ENCODE measurements around the gene RAB41. TPM values are rescaled to one million over a fixed set of nuclear protein-coding genes. Genes with fewer than 3 reads are reported as not detected.

RAB41 gene
- total and polyA plus RNA-seq, 2 donors (not counting 1 experiment from before 2014, with no cell fraction given), result not detected

GRCh38 chrX:70279081-70279480, 2.9 kb upstream of the RAB41 start:
- H3K36me3 ChIP-seq (ENCODE audit: control insufficient read depth, insufficient read depth, low read length), result no peaks in the 10 kb centered on the region
- H3K9ac ChIP-seq (ENCODE audit: insufficient read depth, low read length), result no peak overlapping the region
- no peaks in the 10 kb centered on the region for H3K4me1 ChIP-seq (ENCODE audit: control insufficient read depth, extremely low read depth, insufficient read depth, low read length)
- H3K4me2 ChIP-seq (ENCODE audit: extremely low read depth, insufficient read depth, low read length), result no peak overlapping the region
- H4K20me1 ChIP-seq (ENCODE audit: control insufficient read depth, extremely low read depth, insufficient read depth, low read length), result no peaks in the 10 kb centered on the region
- H3K9me3 ChIP-seq (ENCODE audit: control insufficient read depth, insufficient read depth, low read depth, low read length), result no peaks in the 10 kb centered on the region
- no peak overlapping the region for H3K27ac ChIP-seq (ENCODE audit: insufficient read depth, low read length)
- no peaks in the 10 kb centered on the region for H3K79me2 ChIP-seq (ENCODE audit: control insufficient read depth, insufficient read depth, low read length)
- no peaks in the 10 kb centered on the region for H3K27me3 ChIP-seq (ENCODE audit: control insufficient read depth, insufficient read depth, low read length)
- H3K4me3 ChIP-seq (replicated peaks in 1 of 4; ENCODE audit: control extremely low read depth in 1 of 4, insufficient read depth in 1 of 4, low read depth in 3 of 4, low read length in 4 of 4), result no peak overlapping the region
- DNase-seq (ENCODE audit: low read depth in 2 of 2), result no peak
- H2AFZ ChIP-seq (ENCODE audit: low read length), result no peak overlapping the region
- TF ChIP-seq EZH2 (IDR thresholded peaks at IDR 0.05; ENCODE audit: low read length, missing control alignments) (no peak), CTCF (conservative IDR thresholded peaks at IDR 0.05 in 1 of 2, IDR thresholded peaks at IDR 0.05 in 1 of 2; ENCODE audit: low read depth in 1 of 2, low read length in 2 of 2) (no peak)

GRCh38 chrX:70280573-70280972, 1.4 kb upstream of the RAB41 start:
- H3K79me2 ChIP-seq (ENCODE audit: control insufficient read depth, insufficient read depth, low read length), result no peaks in the 10 kb centered on the region
- H3K36me3 ChIP-seq (ENCODE audit: control insufficient read depth, insufficient read depth, low read length), result no peaks in the 10 kb centered on the region
- no peaks in the 10 kb centered on the region for H4K20me1 ChIP-seq (ENCODE audit: control insufficient read depth, extremely low read depth, insufficient read depth, low read length)
- no peak for DNase-seq (ENCODE audit: low read depth in 2 of 2)
- no peak overlapping the region for H3K4me3 ChIP-seq (replicated peaks in 1 of 4; ENCODE audit: control extremely low read depth in 1 of 4, insufficient read depth in 1 of 4, low read depth in 3 of 4, low read length in 4 of 4)
- H3K27ac ChIP-seq (ENCODE audit: insufficient read depth, low read length), result no peak overlapping the region
- no peak overlapping the region for H3K9ac ChIP-seq (ENCODE audit: insufficient read depth, low read length)
- no peak overlapping the region for H2AFZ ChIP-seq (ENCODE audit: low read length)
- H3K4me2 ChIP-seq (ENCODE audit: extremely low read depth, insufficient read depth, low read length), result no peak overlapping the region
- no peaks in the 10 kb centered on the region for H3K4me1 ChIP-seq (ENCODE audit: control insufficient read depth, extremely low read depth, insufficient read depth, low read length)
- no peaks in the 10 kb centered on the region for H3K27me3 ChIP-seq (ENCODE audit: control insufficient read depth, insufficient read depth, low read length)
- H3K9me3 ChIP-seq (ENCODE audit: control insufficient read depth, insufficient read depth, low read depth, low read length), result no peaks in the 10 kb centered on the region
- no peak for TF ChIP-seq EZH2 (IDR thresholded peaks at IDR 0.05; ENCODE audit: low read length, missing control alignments)
- TF ChIP-seq CTCF (conservative IDR thresholded peaks at IDR 0.05 in 1 of 2, IDR thresholded peaks at IDR 0.05 in 1 of 2; ENCODE audit: low read depth in 1 of 2, low read length in 2 of 2), result no peak

- peak overlapping the region; percentile 53 for H3K9ac ChIP-seq (ENCODE audit: insufficient read depth, low read length)
- H3K4me3 ChIP-seq (replicated peaks in 1 of 4; ENCODE audit: control extremely low read depth in 1 of 4, insufficient read depth in 1 of 4, low read depth in 3 of 4, low read length in 4 of 4), result peak overlapping the region; percentile 62 to 89 (median 73)
- TF ChIP-seq CTCF (conservative IDR thresholded peaks at IDR 0.05 in 1 of 2, IDR thresholded peaks at IDR 0.05 in 1 of 2; ENCODE audit: low read depth in 1 of 2, low read length in 2 of 2) (no peak), EZH2 (IDR thresholded peaks at IDR 0.05; ENCODE audit: low read length, missing control alignments) (no peak)
- peak in 1 of 2 donors; percentile 18 for DNase-seq (ENCODE audit: low read depth in 2 of 2)
- peak overlapping the region; percentile 80 for H2AFZ ChIP-seq (ENCODE audit: low read length)
- peak overlapping the region; percentile 74 for H3K27ac ChIP-seq (ENCODE audit: insufficient read depth, low read length)
- no peaks in the 10 kb centered on the region for H4K20me1 ChIP-seq (ENCODE audit: control insufficient read depth, extremely low read depth, insufficient read depth, low read length)
- H3K9me3 ChIP-seq (ENCODE audit: control insufficient read depth, insufficient read depth, low read depth, low read length), result no peaks in the 10 kb centered on the region
- peaks cover 3% of the 10 kb centered on the region for H3K36me3 ChIP-seq (ENCODE audit: control insufficient read depth, insufficient read depth, low read length)
- peaks cover 38% of the 10 kb centered on the region for H3K79me2 ChIP-seq (ENCODE audit: control insufficient read depth, insufficient read depth, low read length)
- no peaks in the 10 kb centered on the region for H3K27me3 ChIP-seq (ENCODE audit: control insufficient read depth, insufficient read depth, low read length)
- no peaks in the 10 kb centered on the region for H3K4me1 ChIP-seq (ENCODE audit: control insufficient read depth, extremely low read depth, insufficient read depth, low read length)
- peak overlapping the region; percentile 78 for H3K4me2 ChIP-seq (ENCODE audit: extremely low read depth, insufficient read depth, low read length)
Measured at GRCh38 chrX:70289168-70289792, 7.3 kb downstream of the RAB41 start.

Data from fibroblast of lung (primary cell).